Measurements from ENCODE around the gene ZNF609. TPM values are rescaled to one million over a fixed set of nuclear protein-coding genes. Genes with fewer than 3 reads are reported as not detected.

ZNF609 gene
- total RNA-seq, 1 experiment from 2014 or later: 31.0 TPM

DNA sequence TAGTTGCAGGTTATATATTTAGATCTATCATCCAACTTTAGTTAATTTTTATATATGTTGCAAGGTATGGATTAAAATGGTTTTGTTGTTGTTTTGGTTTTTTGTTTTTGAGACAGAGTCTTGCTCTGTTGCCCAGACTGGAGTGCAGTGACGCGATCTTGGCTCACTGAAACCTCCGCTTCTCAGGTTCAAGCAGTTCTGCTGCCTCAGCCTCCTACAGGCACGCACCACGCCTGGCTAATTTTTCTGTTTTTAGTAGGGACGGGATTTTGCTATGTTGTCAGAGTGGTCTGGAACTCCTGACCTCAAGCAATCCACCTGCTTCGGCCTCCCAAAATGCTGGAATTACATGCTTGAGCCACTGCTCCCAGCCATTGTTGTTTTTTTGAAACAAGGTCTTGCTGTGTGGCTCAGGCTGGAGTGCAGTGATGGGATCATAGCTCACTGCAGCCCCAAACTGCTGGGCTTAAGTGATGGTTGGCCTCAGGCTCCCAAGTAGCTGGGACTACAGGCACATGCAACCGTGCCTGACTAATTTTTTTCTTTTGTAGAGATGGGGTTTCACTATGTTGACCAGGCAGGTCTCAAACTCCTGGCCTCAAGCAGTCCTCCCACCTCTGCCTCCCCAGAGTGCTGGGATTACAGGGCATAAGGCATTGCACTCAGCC, 92.0 kb downstream of the ZNF609 start:
- no peak overlapping the region for H3K9ac ChIP-seq (ENCODE audit: low read length)
- RAD21 ChIA-PET (ENCODE audit: low non-redundant PET in 1 of 2, low total read pairs in 2 of 2, uncharacterized antibody in 2 of 2, unreplicated experiment in 2 of 2): no interaction called here
- no peak for DNase-seq (ENCODE audit: low read depth, low spot score)
- H3K4me2 ChIP-seq (ENCODE audit: low read length): no peak overlapping the region
- POLR2A ChIA-PET: no interaction called here
- no peak overlapping the region for H3K27ac ChIP-seq (ENCODE audit: low read depth, low read length)
- BruUV-seq (replicated peaks): no TSS peak
- no peak for ATAC-seq
- H3K36me3 ChIP-seq (ENCODE audit: control insufficient read depth in 1 of 2, insufficient read depth in 2 of 2, low read length in 2 of 2): no peaks in the 10 kb centered on the region
- H3K9me2 ChIP-seq (ENCODE audit: insufficient read depth): no peaks in the 10 kb centered on the region
- H3K4me3 ChIP-seq (replicated peaks in 1 of 2; ENCODE audit: low read depth in 1 of 2, low read length in 2 of 2): no peak overlapping the region
- TF ChIP-seq TCF7L2 (IDR thresholded peaks at IDR 0.05; ENCODE audit: borderline replicate concordance, extremely low read depth, insufficient read depth, insufficient read length): no peak
- TF ChIP-seq, protein P1, sequence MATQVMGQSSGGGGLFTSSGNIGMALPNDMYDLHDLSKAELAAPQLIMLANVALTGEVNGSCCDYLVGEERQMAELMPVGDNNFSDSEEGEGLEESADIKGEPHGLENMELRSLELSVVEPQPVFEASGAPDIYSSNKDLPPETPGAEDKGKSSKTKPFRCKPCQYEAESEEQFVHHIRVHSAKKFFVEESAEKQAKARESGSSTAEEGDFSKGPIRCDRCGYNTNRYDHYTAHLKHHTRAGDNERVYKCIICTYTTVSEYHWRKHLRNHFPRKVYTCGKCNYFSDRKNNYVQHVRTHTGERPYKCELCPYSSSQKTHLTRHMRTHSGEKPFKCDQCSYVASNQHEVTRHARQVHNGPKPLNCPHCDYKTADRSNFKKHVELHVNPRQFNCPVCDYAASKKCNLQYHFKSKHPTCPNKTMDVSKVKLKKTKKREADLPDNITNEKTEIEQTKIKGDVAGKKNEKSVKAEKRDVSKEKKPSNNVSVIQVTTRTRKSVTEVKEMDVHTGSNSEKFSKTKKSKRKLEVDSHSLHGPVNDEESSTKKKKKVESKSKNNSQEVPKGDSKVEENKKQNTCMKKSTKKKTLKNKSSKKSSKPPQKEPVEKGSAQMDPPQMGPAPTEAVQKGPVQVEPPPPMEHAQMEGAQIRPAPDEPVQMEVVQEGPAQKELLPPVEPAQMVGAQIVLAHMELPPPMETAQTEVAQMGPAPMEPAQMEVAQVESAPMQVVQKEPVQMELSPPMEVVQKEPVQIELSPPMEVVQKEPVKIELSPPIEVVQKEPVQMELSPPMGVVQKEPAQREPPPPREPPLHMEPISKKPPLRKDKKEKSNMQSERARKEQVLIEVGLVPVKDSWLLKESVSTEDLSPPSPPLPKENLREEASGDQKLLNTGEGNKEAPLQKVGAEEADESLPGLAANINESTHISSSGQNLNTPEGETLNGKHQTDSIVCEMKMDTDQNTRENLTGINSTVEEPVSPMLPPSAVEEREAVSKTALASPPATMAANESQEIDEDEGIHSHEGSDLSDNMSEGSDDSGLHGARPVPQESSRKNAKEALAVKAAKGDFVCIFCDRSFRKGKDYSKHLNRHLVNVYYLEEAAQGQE (IDR thresholded peaks at IDR 0.05; ENCODE audit: low read depth): no peak
- peaks cover 73% of the 10 kb centered on the region for H3K79me2 ChIP-seq (ENCODE audit: insufficient read depth, low read length)
- intact Hi-C loops (cut with micrococcal nuclease): no loop called here
- H4K20me1 ChIP-seq (ENCODE audit: insufficient read depth): peaks cover 11% of the 10 kb centered on the region; the same call in 1 of the 2 replicates
- no peak overlapping the region for H2AFZ ChIP-seq (ENCODE audit: low read depth, low read length, poor library complexity, severe bottlenecking)
- CTCF ChIA-PET: no interaction called here
- H3K27me3 ChIP-seq (ENCODE audit: insufficient read depth, low read length): no peaks in the 10 kb centered on the region
- no peaks in the 10 kb centered on the region for H3K9me3 ChIP-seq (ENCODE audit: control insufficient read depth in 1 of 2, insufficient read depth in 1 of 2, low read depth in 1 of 2, low read length in 2 of 2)
- H3K4me1 ChIP-seq (ENCODE audit: control insufficient read depth in 1 of 2, insufficient read depth in 2 of 2, low read length in 2 of 2): peaks cover 9 to 27% of the 10 kb centered on the region in 2 experiments

DNA sequence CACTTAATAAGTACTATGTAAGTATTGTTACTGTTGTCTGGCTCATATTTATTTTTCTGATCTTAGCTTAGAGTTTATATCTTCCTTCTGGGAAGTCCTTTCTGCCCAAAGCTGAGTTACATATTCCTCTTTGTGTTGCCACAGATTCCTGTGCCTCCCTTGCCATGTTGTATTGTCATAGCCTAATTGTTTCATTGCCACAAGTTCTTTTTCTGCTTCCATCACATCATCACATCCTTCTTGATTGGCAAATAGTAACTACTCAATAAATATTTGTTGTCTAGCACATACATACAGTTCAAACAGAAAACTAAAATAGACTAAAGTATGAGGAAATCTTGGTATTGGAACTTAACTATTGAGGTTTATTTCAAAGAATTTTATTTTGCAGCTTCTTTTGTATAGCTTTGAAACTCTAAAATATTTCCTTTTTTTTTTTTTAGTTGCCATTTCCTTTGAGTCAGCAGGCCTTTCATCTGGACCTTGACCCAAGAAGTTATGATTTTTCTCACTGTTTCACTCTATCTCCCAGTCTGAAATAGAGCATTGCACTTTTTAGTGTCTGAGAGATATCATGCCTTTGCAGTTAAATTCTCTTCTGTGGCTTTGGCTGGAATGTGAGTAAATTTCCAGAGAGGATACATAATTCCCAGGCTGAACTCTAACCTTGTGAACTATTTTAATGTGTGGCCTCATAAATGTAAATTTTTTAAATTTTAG, 98.2 kb downstream of the ZNF609 start:
- Histone ChIP-seq H3K27ac (ENCODE audit: low read depth, low read length) (no peak overlapping the region), H3K4me2 (ENCODE audit: low read length) (no peak overlapping the region), H3K4me1 (ENCODE audit: control insufficient read depth in 1 of 2, insufficient read depth in 2 of 2, low read length in 2 of 2) (0 out of 4 replicates have a peak, but pooled peaks cover 0 to 2% of the 10 kb centered on the region in 2 experiments), H2AFZ (ENCODE audit: low read depth, low read length, poor library complexity, severe bottlenecking) (no peak overlapping the region), H3K27me3 (ENCODE audit: insufficient read depth, low read length) (no peaks in the 10 kb centered on the region), H3K79me2 (ENCODE audit: insufficient read depth, low read length) (peaks cover 66% of the 10 kb centered on the region), H4K20me1 (ENCODE audit: insufficient read depth) (peaks cover 6% of the 10 kb centered on the region; the same call in 1 of the 2 replicates), H3K9ac (ENCODE audit: low read length) (no peak overlapping the region), H3K4me3 (replicated peaks in 1 of 2; ENCODE audit: low read depth in 1 of 2, low read length in 2 of 2) (no peak overlapping the region), H3K36me3 (ENCODE audit: control insufficient read depth in 1 of 2, insufficient read depth in 2 of 2, low read length in 2 of 2) (no peaks in the 10 kb centered on the region), H3K9me2 (ENCODE audit: insufficient read depth) (no peaks in the 10 kb centered on the region), H3K9me3 (ENCODE audit: control insufficient read depth in 1 of 2, insufficient read depth in 1 of 2, low read depth in 1 of 2, low read length in 2 of 2) (no peaks in the 10 kb centered on the region)
- ATAC-seq (no peak), DNase-seq (ENCODE audit: low read depth, low spot score) (no peak)
- intact Hi-C loops (cut with micrococcal nuclease): no loop called here
- POLR2A ChIA-PET: no interaction called here
- CTCF ChIA-PET: no interaction called here
- RAD21 ChIA-PET (ENCODE audit: low non-redundant PET in 1 of 2, low total read pairs in 2 of 2, uncharacterized antibody in 2 of 2, unreplicated experiment in 2 of 2): no interaction called here
- no TSS peak for BruUV-seq (replicated peaks)
- TF ChIP-seq CEBPB (IDR thresholded peaks at IDR 0.05; ENCODE audit: low read depth) (no peak), YY1 (IDR thresholded peaks at IDR 0.05; ENCODE audit: extremely low read depth, insufficient replicate concordance, low read depth, low read length) (no peak), SRF (IDR thresholded peaks at IDR 0.05; ENCODE audit: low read depth) (no peak), POLR2A (IDR thresholded peaks at IDR 0.05; ENCODE audit: borderline replicate concordance, extremely low read depth, insufficient read depth, insufficient read length) (no peak), FOSL1 (IDR thresholded peaks at IDR 0.05; ENCODE audit: low read depth) (no peak), POLR2AphosphoS5 (IDR thresholded peaks at IDR 0.05; ENCODE audit: low read depth, low read length) (no peak)
- TF ChIP-seq, protein P1 (IDR thresholded peaks at IDR 0.05; ENCODE audit: low read depth): no peak
